ENCODE measurements around the gene FBRS. TPM values are rescaled to one million over a fixed set of nuclear protein-coding genes. Genes with fewer than 3 reads are reported as not detected.

Gene FBRS
- total and polyA plus RNA-seq, 2 of the 8 experiments (the other 6 are each of a cell fraction or from before 2014, with no cell fraction given) = 2.4 to 13.9 TPM

- TF ChIP-seq CTCF (IDR thresholded peaks at IDR 0.05; ENCODE audit: control extremely low read depth in 1 of 3, insufficient read depth in 1 of 3, low read depth in 1 of 3, low read length in 3 of 3) = no peak
- TF ChIP-seq POLR2AphosphoS5 (IDR thresholded peaks at IDR 0.05; ENCODE audit: low read depth, low read length) = no peak
Observed at GRCh38 chr16:30663038-30663437, 4.8 kb downstream of the FBRS start (continued).
